Measurements from ENCODE around the gene TTYH3.

Gene TTYH3

GRCh38 chr7:2649991-2650390 is 18.2 kb downstream of the TTYH3 start:
- no peak for DNase-seq

GRCh38 chr7:2650451-2650850 is 18.7 kb downstream of the TTYH3 start:
- no peak for DNase-seq

- no peak for DNase-seq
Measured at GRCh38 chr7:2651336-2651735, 19.6 kb downstream of the TTYH3 start.

GRCh38 chr7:2651847-2652735 is 20.3 kb downstream of the TTYH3 start:
- DNase-seq = no peak

- no peak for DNase-seq
Measured at GRCh38 chr7:2652736-2653060, 20.9 kb downstream of the TTYH3 start.

- DNase-seq = no peak
Measured at GRCh38 chr7:2654059-2654458, 22.3 kb downstream of the TTYH3 start.

- DNase-seq = no peak
Measured at GRCh38 chr7:2655870-2656614, 24.3 kb downstream of the TTYH3 start.

GRCh38 chr7:2657208-2657607 is 25.4 kb downstream of the TTYH3 start:
- DNase-seq = no peak

- DNase-seq = no peak
Measured at GRCh38 chr7:2657920-2658671, 26.3 kb downstream of the TTYH3 start.

GRCh38 chr7:2658941-2659340 is 27.2 kb downstream of the TTYH3 start:
- DNase-seq = no peak

- DNase-seq = no peak
Measured at GRCh38 chr7:2659556-2660358, 28.0 kb downstream of the TTYH3 start.

- DNase-seq = no peak
Measured at GRCh38 chr7:2660359-2661095, 28.7 kb downstream of the TTYH3 start.

GRCh38 chr7:2661096-2661449 is 29.3 kb downstream of the TTYH3 start:
- DNase-seq = no peak

GRCh38 chr7:2661602-2662272 is 30.0 kb downstream of the TTYH3 start:
- no peak for DNase-seq

- no peak for DNase-seq
Measured at GRCh38 chr7:2662273-2663120, 30.7 kb downstream of the TTYH3 start.

GRCh38 chr7:2663121-2663886 is 31.5 kb downstream of the TTYH3 start:
- DNase-seq = no peak

- DNase-seq = no peak
Measured at GRCh38 chr7:2663960-2664359, 32.2 kb downstream of the TTYH3 start.

- DNase-seq = no peak
Measured at GRCh38 chr7:2665359-2665791, 33.6 kb downstream of the TTYH3 start.

- no peak for DNase-seq
Measured at GRCh38 chr7:2666155-2666554, 34.4 kb downstream of the TTYH3 start.

All from NCI-H2227 treated with DMSO at 0.1 percent for 48 hours (cell line).